ENCODE data around the gene TRIM66.
A peak's percentile ranks its signal among the peaks of the same experiment; 100 is the strongest.
"Not testable (repeated sequence)": the region's sequence is repeated elsewhere in the genome, so short reads cannot be mapped to it uniquely, and the experiment has no call there.

TRIM66 gene

DNA sequence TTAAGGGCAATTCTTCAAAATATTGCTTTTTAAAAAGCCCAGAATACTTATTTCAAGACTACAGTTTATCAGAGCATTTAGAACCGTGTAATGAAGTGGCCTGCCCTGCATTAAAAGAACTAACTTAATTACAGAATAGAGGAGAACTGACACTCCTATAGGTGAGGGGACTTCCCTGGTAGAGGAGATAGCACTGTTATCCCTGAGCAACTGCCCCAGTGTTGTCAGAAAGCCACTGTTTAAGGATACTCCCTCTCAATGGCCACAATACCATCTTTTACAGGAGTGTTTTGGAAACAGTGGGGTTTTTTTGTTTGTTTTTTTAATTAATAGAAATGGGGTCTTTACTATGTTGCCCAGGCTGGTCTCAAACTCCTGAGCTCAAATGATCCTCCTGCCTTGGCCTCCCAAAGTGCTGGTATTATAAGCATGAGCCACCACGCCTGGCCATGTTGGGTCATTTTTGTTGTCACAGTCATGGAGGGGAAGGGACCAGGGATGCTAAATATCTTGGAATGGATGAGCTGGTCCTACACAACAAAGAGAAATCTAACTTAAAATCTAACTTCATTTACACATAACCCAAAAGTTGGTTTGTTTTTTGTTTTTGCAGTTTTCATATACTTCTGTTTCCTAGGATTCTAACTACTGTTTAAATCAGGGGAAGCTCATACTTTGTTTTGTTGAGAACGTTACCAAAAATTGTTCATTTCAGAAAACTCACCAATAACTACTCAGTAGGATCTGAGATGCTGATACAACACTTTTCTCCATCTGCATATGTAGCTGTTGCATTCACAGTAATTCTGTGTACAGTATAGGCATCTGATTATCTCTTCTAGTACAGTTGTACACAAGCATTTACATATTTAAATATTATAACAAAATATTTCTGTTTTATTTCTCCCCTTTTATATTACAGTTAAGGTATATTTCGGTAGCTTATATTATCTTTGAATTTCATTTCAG, 8.2 kb upstream of the TRIM66 start:
- no peak for DNase-seq

DNA sequence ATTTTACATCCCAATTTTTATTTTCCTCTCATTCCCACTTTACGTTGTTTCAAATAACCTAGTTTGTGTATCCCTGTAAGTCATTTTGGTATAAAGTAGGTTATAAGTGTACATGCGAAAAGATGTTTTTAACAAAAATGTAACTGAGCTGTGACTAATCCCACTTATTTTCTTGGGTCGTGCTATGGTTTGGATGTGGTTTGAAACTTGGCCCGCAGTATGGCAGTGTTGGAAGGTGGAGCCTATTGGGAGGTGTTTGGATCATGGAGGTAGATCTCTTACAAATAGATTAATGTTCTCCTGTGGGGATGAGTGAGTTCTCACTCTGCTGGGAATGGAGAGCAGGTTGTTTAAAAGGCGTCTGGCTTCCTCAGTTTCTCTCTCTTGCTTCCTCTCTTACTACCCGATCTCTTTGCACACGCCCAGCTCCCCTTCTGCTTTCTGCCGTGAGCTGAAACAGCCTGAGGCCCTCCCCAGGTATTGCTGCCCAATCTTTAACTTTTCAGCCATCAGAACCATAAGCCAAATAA, 7.3 kb upstream of the TRIM66 start:
- no peak for DNase-seq

DNA sequence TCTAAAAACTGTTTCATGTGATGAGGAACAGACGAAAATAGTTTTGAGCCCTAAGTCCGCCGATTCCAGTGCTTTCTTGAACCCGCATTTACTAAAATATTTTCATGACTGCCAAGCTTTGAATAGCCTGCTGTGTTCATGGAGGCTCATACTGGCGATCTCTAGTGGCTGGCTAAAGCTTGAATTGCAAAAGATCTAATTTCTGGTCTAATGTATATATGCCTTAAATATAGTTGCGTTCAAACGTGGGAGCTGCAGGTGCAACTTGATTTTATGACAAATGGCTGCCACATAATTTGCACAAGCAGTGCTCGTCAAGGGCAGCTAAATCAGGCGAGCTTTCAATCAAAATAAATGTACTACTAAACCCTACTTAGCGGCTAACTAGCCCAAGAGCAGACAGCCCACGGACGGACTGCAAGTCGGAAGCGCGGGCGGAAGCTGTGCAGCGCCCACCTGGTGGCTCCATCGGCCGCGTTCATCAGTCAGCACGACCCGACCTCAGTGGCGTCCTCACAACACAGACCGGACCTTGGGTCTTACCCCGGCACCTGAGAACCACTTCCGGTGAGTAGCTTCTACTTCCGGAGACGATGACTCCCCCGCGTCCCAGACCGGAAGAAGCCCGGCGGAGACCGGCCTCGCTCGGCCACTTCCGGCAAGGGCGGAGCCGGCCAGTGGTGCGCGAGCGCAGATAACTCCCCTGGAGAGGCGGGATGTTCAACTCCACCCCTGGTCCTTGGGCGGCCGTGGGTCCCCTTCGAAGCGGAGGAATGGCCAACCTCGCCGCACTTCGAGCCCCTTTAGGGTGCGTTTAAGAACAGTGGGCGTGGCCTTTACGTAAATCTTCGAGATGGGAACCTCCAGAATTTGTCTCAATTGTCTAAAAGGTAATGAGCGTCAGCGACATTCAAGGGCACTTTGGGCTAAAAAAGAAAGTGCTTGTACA, 6.2 kb upstream of the TRIM66 start:
- peak; percentile 96 for DNase-seq

DNA sequence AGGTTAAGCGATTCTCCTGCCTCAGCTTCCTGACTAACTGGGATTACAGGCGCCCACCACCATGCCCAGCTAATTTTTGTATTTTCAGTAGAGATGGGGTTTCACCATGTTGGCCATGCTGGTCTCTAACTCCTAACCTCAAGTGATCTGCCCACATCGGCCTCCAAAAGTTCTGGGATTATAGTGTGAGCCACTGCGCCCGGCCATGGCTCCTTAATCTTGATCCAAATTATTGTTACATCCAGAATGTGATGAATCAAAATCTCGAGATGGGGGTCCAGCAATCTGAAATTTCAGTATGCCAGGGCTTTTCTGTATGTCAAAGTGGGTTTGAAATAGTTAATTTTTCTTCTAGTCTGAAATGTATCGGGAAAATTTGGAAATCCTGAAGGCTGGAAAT, 3.9 kb upstream of the TRIM66 start:
- DNase-seq: no peak

DNA sequence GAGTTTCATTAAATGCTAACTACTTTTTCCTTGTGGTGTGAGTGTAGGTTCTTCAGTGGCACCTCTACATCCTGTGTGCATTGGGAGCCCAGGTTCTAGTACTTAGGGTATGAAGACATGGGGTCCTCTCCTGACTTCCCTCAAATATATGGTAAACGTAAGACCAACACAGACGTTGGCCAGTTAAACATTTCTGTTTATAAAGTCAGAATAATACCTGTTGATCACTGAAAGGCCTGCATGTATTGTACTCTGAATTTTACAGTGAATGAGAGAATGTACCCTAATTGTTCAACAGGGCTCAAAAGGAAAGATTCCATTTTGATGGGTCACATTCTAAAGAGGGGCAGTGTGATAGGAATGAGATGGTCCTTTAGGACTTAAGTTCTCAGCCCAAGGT, 3.4 kb upstream of the TRIM66 start:
- DNase-seq: no peak

DNA sequence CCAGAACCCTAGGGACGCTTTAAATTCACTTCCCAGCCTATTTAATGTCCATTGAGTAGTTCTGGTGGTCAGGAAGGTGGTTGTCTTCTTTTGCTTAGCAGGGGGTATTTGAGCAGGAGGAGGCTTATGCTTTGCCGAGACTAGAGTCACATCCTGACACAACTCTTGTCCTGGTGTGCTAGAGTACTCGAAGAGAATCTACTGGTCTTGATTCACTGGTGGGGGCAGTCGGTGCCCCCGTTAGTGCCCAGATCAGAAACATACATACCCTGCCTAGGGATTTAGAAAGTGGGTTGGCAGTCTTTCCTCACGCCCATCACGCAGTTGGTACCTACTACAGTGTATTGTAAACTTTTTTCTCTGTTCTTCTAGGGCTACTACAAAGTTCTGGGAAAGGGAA, 2.8 kb upstream of the TRIM66 start:
- DNase-seq: no peak

DNA sequence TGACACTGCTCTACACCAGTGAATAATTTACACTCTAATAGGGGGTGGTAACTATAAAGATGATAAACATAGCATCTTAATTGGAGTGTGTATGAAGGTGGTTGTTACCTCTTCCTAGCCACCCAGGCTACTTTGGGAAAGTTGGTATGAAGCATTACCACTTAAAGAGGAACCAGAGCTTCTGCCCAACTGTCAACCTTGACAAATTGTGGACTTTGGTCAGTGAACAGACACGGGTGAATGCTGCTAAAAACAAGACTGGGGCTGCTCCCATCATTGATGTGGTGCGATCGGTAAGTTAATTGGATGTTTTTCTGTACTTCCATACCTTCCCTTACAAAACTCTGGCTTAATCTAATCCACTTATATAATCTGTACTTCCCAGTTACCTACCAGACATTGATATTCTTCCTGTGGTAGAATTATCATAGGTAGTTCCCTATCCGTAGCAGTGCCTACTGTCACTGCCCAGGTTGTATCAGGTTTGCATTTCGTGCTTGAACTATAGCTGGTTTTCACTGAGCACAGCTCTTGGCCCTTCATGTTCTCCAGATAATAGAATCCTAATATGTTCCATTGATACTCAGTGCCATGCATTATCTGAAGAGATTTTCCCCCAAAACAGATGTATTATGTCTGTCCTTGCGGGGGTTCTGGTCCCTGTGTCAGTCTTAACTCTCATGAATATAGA, 2.3 kb upstream of the TRIM66 start:
- no peak for DNase-seq

DNA sequence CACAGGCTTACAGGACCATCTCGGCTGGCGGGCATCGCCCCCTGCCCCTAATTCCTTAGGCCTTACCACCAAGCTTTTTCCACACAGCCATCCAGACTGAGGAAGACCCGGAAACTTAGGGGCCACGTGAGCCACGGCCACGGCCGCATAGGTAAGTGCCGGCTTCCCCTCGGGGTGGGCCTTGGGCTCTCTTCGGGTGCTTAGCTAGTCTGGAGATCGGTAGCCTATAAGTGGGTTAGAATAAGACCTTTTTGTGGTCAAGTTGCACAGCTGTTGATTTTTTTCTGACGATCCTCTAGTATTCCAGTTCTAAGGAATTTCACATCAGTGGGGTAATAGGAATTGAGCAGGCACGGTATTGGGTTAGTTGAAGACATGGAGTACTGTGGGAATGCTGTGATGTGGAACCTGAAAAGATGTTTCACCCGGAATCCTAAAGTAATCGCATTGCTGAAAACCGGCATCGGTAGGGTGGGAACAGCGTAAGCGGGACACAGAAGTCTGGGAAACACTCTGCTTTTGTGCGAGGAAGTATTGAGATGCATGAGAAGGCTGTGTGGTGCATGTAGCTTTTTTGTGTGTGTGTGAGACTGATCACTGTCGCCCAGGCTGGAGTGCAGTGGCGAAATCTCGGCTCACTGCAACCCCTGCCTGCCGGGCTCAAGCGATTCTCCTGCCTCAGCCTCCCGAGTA, 796 bp upstream of the TRIM66 start:
- DNase-seq: no peak

DNA sequence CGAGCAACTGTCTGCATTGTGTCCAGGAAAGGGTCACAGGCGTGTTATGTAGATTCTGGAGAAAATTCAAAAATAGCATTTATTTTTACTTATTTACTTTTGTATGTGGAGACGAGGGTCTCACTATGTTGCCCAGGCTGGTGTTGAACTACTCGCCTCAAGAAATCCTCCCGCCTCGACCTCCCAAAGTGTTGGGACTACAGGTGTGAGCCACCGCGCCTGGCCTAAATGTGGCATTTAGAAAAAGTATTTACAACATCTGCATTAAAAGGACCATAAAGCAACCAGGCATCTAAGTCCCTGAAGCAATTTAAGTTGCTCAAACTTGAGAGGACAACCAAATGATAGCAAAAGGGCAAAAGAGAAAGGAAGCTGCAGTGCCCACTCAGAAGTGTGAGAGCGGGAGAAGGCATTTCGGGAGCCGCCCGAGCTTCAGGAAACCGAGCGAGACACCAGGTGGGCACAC, 595 bp downstream of the TRIM66 start:
- DNase-seq: peak; percentile 53

DNA sequence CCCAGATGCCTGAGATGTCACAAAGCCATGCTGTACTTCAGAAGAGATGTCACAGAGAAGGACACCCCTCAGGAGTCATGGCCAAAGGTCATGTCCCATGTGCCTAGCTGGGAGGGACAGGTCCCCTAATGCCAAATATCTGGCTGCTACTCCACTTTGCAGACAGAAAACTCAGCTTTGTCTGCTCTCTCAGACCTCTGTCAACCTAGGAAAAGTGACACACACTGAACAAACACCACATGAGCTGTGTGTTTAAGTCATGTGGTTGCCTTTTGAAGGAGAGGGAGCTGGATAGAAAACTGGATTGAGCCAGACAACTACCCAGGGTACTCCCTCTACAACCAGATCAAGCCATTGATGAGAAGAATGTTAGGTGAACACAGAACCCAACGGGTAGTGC, 3.5 kb downstream of the TRIM66 start:
- no peak for DNase-seq

DNA sequence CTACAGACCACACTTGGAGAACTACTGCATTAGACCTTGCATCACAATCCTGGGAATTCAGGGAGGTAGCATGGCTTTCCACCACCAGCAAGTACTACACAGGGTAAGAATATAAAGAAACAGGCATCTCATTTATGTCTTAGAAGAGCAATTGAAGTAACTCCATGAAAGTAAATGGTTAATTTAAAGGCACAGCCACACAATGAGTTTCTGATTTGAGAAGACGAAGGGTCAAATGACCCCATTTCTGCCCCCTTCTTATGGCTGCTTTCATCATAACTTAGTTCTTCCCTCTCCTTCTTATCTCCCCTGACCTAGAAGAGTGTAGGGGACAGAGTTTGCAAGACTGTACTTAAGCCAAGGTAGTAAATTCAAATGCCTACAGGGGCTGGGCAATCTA, 6.0 kb downstream of the TRIM66 start:
- DNase-seq: no peak

DNA sequence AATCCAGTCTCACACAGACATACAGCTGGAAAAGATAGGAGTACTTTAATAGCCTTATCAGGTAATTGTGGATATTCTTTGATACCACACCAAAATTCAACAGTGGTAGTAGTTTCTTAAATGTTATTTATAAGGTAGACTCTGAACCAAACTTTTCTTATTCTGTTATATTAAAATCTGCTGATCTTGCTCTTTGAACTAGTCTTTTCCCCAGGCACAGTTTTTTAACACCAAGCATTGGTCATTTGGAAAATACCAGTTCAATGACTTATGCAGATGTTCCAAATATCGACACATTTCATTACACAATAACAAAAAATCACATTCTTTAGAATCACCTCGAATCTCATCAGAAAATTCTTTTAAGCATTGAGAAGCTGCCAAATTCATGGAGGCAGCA, 7.6 kb downstream of the TRIM66 start:
- DNase-seq: no peak

DNA sequence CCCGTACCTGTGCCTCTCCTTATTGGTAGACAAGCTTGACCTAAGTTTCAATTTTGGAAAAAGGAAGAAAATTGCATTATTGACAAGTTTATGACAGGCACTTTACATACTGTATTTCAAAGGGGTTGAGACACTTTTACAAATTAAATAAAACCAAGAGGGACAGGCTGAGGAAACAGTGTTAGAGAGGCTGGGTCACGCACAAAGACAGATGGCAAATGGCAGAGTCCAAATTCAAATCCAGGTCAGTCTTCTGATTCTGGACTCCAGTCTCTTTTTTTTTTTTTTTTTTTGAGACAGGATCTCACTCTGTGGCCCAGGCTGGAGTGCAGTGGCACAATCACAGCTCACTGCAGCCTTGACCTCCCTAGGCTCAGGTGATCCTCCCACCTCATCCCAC, 10.1 kb downstream of the TRIM66 start:
- no peak for DNase-seq

DNA sequence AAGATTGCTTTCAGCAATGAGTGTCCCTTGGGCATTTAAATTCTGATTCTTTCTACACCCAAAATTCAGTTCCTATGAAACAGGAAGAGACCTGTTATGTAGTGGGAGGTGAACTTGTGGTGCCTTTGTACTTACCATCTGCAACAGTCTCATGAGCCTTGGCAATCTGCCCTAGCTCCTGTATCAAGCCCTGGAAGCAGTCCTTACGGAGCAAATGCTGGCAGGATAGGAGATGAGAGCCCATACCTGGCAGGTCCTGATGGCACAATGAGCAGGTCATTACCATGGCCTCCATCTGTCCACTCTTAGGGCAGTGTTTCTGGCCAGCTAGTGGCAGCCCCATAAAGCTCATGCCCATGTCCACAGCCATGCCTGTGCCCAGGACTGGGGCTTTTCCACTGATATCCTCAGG, 10.8 kb downstream of the TRIM66 start:
- no peak for DNase-seq

DNA sequence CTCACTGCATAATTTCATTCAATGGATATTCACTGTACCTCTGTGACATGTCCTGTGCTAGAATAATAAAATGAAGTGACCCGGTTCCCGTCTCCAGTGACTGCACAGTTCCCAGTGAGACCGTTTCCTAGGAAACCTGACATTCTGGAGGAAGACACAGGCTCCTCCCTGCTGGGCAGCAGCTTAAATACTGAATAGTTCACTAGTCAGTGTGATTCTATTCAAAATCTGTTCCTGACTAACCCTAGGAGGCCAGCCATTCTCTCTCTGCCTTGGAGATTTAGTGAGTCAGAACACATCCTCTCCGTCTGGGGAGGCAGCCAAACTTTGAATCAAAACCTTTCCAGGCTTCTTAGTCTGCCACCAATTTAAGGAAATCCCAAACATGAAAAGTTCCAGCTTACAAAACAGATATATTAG, 11.3 kb downstream of the TRIM66 start:
- no peak for DNase-seq

DNA sequence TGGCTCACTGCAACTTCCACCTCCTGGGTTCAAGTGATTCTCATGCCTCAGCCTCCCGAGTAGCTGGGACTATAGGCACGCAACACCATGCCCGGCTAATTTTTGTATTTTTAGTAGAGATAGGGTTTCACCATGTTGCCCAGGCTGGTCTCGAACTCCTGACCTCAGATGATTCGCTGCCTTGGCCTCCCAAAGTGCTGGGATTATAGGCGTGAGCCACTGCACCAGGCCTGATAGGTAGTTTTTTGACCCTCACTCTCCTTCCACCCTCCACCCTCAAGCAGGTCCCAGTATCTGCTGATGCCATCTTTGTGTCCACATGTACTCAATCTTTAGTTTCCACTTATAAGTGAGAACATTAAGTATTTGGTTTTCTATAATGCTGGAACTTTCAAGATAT, 12.4 kb downstream of the TRIM66 start:
- DNase-seq: not testable (repeated sequence)

DNA sequence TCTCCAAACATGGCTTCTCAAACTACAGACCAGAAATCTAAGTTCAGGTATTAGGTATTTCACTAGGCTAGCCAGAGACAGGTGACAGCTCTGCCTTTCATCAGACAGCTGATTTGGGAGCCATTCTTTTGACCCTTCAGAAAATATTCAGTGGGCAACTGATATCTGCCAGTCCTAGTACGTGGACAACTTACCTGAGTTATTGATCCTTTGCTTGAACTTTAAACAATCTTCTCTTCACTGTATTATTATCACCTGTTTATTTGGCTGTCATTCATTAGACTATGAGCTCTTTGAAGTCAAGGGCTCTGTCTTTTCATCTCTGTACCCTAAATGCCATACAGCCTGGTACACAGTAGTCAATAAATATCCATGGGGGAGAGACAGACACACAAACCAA, 17.2 kb downstream of the TRIM66 start:
- no peak for DNase-seq

DNA sequence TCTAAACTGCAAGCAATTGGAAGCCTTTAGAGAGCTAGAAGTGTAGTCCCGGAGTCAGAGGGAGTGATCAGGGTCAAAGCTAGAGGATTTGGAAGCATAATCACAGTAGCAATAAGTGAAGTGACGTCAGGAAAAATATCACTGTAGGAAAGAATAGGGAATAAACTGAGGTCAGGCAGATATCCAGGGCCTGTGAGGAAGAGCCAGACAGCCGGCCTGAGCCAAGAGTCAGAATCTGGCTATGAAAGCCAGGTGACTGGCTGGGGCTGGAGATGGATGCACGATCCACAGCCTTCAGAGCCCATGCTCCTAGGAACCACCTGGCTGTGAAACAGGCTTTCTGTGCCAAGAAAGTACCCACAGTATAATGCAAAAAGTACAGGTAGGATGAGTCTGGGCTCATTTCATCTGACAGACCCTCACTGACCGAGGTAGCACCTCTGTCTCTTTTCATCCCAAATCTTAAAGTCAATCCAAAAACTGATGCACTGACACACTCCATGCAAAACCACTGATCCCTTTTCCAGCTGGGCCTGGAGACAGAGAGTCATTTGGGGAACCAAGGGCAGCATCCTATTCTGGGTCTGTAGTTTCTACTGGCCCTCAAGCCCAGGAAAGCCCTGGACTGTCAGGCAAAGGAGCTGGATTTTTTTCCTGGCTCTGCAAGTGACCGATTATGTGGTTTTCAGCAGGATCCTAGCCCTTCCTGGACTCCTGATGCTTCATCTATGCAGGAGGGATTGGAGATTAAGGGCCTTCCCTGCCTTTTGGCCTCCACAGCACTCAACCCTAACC, 21.3 kb downstream of the TRIM66 start:
- no peak for DNase-seq

DNA sequence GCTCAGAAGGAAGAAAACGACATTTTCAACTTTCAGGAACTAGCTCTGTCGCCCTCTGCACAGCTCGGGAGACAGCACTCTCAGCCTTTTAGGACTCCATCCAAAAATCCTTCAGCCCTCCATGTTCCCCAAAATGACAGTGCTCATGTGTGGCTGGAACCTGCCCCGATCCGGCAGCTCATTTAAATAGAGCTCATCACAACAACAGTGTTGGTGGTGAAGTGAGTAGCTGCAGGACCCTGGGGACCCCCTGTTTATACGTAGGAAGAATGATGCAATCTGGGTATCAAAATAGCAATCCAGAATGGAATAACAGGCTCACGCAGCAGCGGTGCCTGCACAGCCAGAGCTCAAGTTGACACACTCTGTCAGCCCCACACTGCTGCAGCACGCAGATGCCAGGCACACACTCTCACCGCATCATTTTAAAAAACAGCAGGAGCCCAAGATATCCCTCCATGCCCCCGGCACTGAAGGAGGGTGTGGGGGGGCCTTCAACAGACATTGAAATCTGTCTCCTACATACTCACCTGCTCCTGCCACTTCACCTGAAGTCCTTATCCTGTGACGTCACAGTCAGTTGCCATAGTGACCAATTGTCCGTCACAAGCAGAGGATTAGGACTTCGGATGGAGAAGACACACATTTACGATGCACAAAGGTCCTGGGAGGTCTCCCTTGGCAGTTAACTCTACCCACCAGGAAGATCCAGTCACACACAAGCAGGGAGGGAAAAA, 24.0 kb downstream of the TRIM66 start:
- no peak for DNase-seq

DNA sequence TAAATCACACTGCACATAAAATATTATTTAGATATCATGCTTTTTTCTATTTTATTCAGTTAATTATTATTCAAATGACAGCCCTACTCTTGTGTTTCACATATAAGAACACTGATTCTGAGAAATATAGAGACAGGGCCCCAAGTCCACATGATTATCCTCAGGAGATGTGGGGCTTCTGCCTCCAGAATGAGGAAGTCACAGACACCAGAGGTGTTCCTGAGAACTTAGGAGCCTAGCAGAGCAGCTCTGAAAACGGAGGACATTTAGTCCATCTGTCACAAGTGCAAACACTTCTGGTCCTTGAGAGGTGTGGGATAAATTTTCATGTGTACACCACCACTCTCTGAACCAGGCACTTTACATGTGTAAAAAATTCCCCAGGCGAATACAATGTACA, 26.2 kb downstream of the TRIM66 start:
- no peak for DNase-seq

DNA sequence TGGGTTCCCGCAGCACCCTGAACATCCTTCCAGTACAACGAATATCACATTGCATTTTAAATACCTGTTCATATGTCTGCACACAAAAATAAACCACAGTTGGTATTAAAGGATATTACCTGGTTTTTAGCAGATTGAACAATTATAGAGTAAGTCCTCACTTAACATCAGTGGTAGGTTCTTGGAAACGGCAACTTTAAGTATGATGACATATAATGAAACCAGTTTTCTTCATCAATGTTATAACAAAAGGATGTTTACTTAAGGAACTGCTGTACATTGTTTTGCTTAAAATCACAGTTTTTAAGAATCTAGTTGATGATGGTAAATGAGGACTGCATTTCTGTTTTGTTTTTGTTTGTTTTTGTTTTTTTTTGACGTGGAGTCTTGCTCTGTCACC, 28.0 kb downstream of the TRIM66 start:
- DNase-seq: no peak

All from inflammatory macrophage treated with lipopolysaccharide for 4 hours (primary cell).